T-helper 1 cell treated with Interleukin-12 subunit alpha and Interleukin-12 subunit beta and Interleukin-4 antibody, amounts not matched to agents 30 ng/mL and 1 ng/mL, for 36 hours (primary cell): Measurements from ENCODE around the gene RNPEP. TPM values are rescaled to one million over a fixed set of nuclear protein-coding genes. Genes with fewer than 3 reads are reported as not detected.
"Not testable (repeated sequence)": the region's sequence is repeated elsewhere in the genome, so short reads cannot be mapped to it uniquely, and the experiment has no call there.

ENCODE experiments used
- intact Hi-C: fragments of 100-400 bp; cut with micrococcal nuclease; formaldehyde crosslinking; loops from one replicate; pipeline ENCODE4 v1.15.1; 2024
- total RNA-seq: library from RNA; stranded (reverse); gene quantifications from 2 replicates; pipeline ENCODE4 v1.2.3, GENCODE V29; 2022

RNPEP gene
- 26.8 and 28.1 TPM in 2 replicates for total RNA-seq

- intact Hi-C loops, result loop anchor here (1.0 to 2.0 kb wide), 4 partner anchors 16 to 154 kb away; partner anchors contain the start of genes IPO9 and TIMM17A
Measured at GRCh38 chr1:201982623-201983379, at the start of gene RNPEP. Gene RNPEP (plus strand): TSS chr1:201982648. CDS start chr1:201982667, 19 bp downstream.

- intact Hi-C loops, result no loop called here
Measured at GRCh38 chr1:201933840-201934430, 48.5 kb upstream of the RNPEP start.

GRCh38 chr1:201937624-201938213 is 44.7 kb upstream of the RNPEP start:
- intact Hi-C loops, result no loop called here

- intact Hi-C loops, result no loop called here
Measured at GRCh38 chr1:201938440-201939035, 43.9 kb upstream of the RNPEP start.

GRCh38 chr1:201939148-201939547 is 43.3 kb upstream of the RNPEP start:
- intact Hi-C loops, result no loop called here

- intact Hi-C loops, result no loop called here
Measured at GRCh38 chr1:201939574-201939973, 42.9 kb upstream of the RNPEP start.

GRCh38 chr1:201940316-201940715 is 42.1 kb upstream of the RNPEP start:
- intact Hi-C loops, result not testable (repeated sequence)

GRCh38 chr1:201941420-201942128 is 40.9 kb upstream of the RNPEP start:
- intact Hi-C loops, result no loop called here

- intact Hi-C loops, result no loop called here
Measured at GRCh38 chr1:201942129-201942495, 40.3 kb upstream of the RNPEP start.

- intact Hi-C loops, result no loop called here
Measured at GRCh38 chr1:201944002-201944401, 38.4 kb upstream of the RNPEP start.

GRCh38 chr1:201944639-201945038 is 37.8 kb upstream of the RNPEP start:
- intact Hi-C loops, result no loop called here

GRCh38 chr1:201945157-201945556 is 37.3 kb upstream of the RNPEP start:
- intact Hi-C loops, result no loop called here

- intact Hi-C loops, result no loop called here
Measured at GRCh38 chr1:201945863-201946223, 36.6 kb upstream of the RNPEP start.

- intact Hi-C loops, result no loop called here
Measured at GRCh38 chr1:201946224-201946908, 36.1 kb upstream of the RNPEP start, which contains the start of gene LMOD1. Gene LMOD1 (minus strand): TSS chr1:201946548. CDS start chr1:201946340, 208 bp downstream.

GRCh38 chr1:201947697-201948008 is 34.8 kb upstream of the RNPEP start:
- intact Hi-C loops, result no loop called here

- intact Hi-C loops, result no loop called here
Measured at GRCh38 chr1:201949491-201949890, 33.0 kb upstream of the RNPEP start.

- intact Hi-C loops, result loop anchor here (1.0 to 5.0 kb wide), 9 partner anchors 28 to 1013 kb away; partner anchors contain the start of genes ARL8A, CYB5R1, IPO9 and KIF21B
Measured at GRCh38 chr1:201954263-201955008, 28.0 kb upstream of the RNPEP start.

- intact Hi-C loops, result loop anchor here (1.0 to 5.0 kb wide), 9 partner anchors 27 to 1012 kb away; partner anchors contain the start of genes ARL8A, CYB5R1, IPO9 and KIF21B
Measured at GRCh38 chr1:201955009-201955728, 27.3 kb upstream of the RNPEP start, which contains the start of gene TIMM17A. Gene TIMM17A (plus strand): TSS chr1:201955503. CDS start chr1:201955527, 24 bp downstream.

- intact Hi-C loops, result loop anchor here (1.0 to 5.0 kb wide), 9 partner anchors 27 to 1012 kb away; partner anchors contain the start of genes ARL8A, CYB5R1, IPO9 and KIF21B
Measured at GRCh38 chr1:201955729-201956143, 26.7 kb upstream of the RNPEP start.
